GM12878 (cell line): ENCODE measurements around the gene PGF. TPM values are rescaled to one million over a fixed set of nuclear protein-coding genes. Genes with fewer than 3 reads are reported as not detected.

Experiments used
- ATAC-seq: fragments of 200-7000 bp; cut with Tn5 transposase; 3 replicates; pipeline ENCODE4 v1.9.1; 2020; ENCODE audit warnings: mild to moderate bottlenecking, moderate library complexity
- BruUV-seq: library from RNA; stranded (reverse); fragments of 400-500 nt; replicated peaks from 2 replicates; lab custom pipeline; 2021; lab: Mats Ljungman, UMichigan
- CTCF ChIA-PET: fragments of 300-600 bp; sonication (Branson Sonifier 250); formaldehyde crosslinking; extraction: SDS; loops from one replicate; lab custom pipeline; 2021; ENCODE audit warnings: inconsistent platforms; lab: Yijun Ruan, JAX
- POLR2A ChIA-PET: fragments of 350-600 bp; formaldehyde crosslinking; extraction: SDS; loops from one replicate; lab custom pipeline; 2021; ENCODE audit warnings: inconsistent platforms; lab: Charles Lee
- RAD21 ChIA-PET: fragments of 300-600 bp; sonication (Branson Sonifier 250); formaldehyde crosslinking; loops from one replicate; lab custom pipeline; 2023; ENCODE audit warnings: antibody characterized with exemption; ENCODE audit not compliant: unreplicated experiment; lab: Charles Lee
- SMC1A ChIA-PET: fragments of 300-600 bp; sonication (Branson Sonifier 250); formaldehyde crosslinking; loops from one replicate; lab custom pipeline; 2023; ENCODE audit not compliant: unreplicated experiment, uncharacterized antibody; lab: Charles Lee
- DNase-seq: peaks from one replicate; pipeline ENCODE4 v3.0.0-alpha.2; 2011; ENCODE audit warnings: low read depth, low spot score
- FAIRE-seq: peaks from 3 replicates; lab custom pipeline; 2011; peaks lifted over from hg19 to GRCh38; lab: Jason Lieb, UNC
- H2AFZ ChIP-seq: 2 replicates; pipeline ENCODE4 v1.6.0; 2011; ENCODE audit warnings: low read depth, low read length, control low read depth; ENCODE audit not compliant: control insufficient read depth
- H3K27ac ChIP-seq: 2 replicates; pipeline ENCODE4 v1.5.1; 2011; ENCODE audit warnings: control low read depth; ENCODE audit not compliant: control insufficient read depth, insufficient read depth
- H3K27me3 ChIP-seq, 2 experiments: replicated peaks in 1 of 2; 2 replicates each; pipeline versions ENCODE4 v1.6.0 to v1.6.1; 2011; ENCODE audit warnings: low read length in 1 of 2; ENCODE audit not compliant: control insufficient read depth in 2 of 2, insufficient read depth in 2 of 2
- H3K36me3 ChIP-seq, 2 experiments: 2 replicates each; pipeline ENCODE4 v1.5.1; 2011; ENCODE audit warnings: low read length in 1 of 2; ENCODE audit not compliant: control insufficient read depth in 2 of 2, insufficient read depth in 2 of 2
- H3K4me1 ChIP-seq: 2 replicates; pipeline ENCODE4 v1.6.1; 2011; ENCODE audit warnings: mild to moderate bottlenecking, low read length, moderate library complexity, mixed read lengths; ENCODE audit not compliant: control insufficient read depth, insufficient read depth
- H3K4me2 ChIP-seq: 2 replicates; pipeline ENCODE4 v1.6.0; 2011; ENCODE audit warnings: control low read depth; ENCODE audit not compliant: control insufficient read depth, insufficient read depth
- H3K4me3 ChIP-seq: fragments of 200-600 bp; sonication (generic); 2 replicates; pipeline ENCODE4 v1.5.1; 2016
- H3K79me2 ChIP-seq: 2 replicates; pipeline ENCODE4 v1.6.0; 2011; ENCODE audit warnings: low read length; ENCODE audit not compliant: control insufficient read depth, insufficient read depth
- H3K9ac ChIP-seq: 2 replicates; pipeline ENCODE4 v1.8.0; 2011; ENCODE audit warnings: low read length, control low read depth, mixed read lengths; ENCODE audit not compliant: control insufficient read depth, insufficient read depth
- H3K9me3 ChIP-seq: replicated peaks from 3 replicates; pipeline ENCODE4 v1.5.1; 2011; ENCODE audit warnings: mild to moderate bottlenecking, low read length; ENCODE audit not compliant: control insufficient read depth, insufficient read depth
- H4K20me1 ChIP-seq: 2 replicates; pipeline ENCODE4 v1.6.0; 2011; ENCODE audit not compliant: control insufficient read depth, insufficient read depth
- EP300 ChIP-seq, 2 experiments: fragments of 150-350 bp in 1 of 2; IDR thresholded peaks; 2 replicates each; pipeline ENCODE4 v1.6.1; 2011 to 2012; ENCODE audit warnings: low read depth in 2 of 2, low read length in 2 of 2, borderline replicate concordance in 1 of 2, improper control_type of control experiment in 1 of 2, inconsistent platforms in 1 of 2; ENCODE audit not compliant: control insufficient read depth in 1 of 2
- IRF4 ChIP-seq: IDR thresholded peaks from 2 replicates; pipeline ENCODE4 v1.6.1; 2011; ENCODE audit warnings: low read depth, low read length
- MEF2A ChIP-seq: IDR thresholded peaks from 2 replicates; pipeline ENCODE4 v1.6.1; 2011; ENCODE audit warnings: low read depth, mild to moderate bottlenecking, low read length, moderate library complexity; ENCODE audit not compliant: insufficient read depth
- MTA2 ChIP-seq: fragments of 450-650 bp; IDR thresholded peaks from 2 replicates; pipeline ENCODE4 v1.6.1; 2016; ENCODE audit warnings: low read depth, mild to moderate bottlenecking, moderate library complexity
- RELB ChIP-seq: fragments of 450-650 bp; IDR thresholded peaks from 2 replicates; pipeline ENCODE4 v1.6.1; 2017; ENCODE audit warnings: low read depth, mild to moderate bottlenecking, moderate library complexity
- WGBS: methylation state at CpG from one replicate; pipeline ENCODE4 v1.1.6; 2016; ENCODE audit warnings: low lambda C conversion rate; ENCODE audit not compliant: insufficient replicate concordance, insufficient coverage; ENCODE audit errors: missing lambda C conversion rate; 5-methylcytosine and 5-hydroxymethylcytosine counted together
- in situ Hi-C: fragments of 300-500 bp; cut with MboI; formaldehyde crosslinking; loops from 9 replicates; pipeline ENCODE4 v1.14.3; 2018; ENCODE audit warnings: mixed read lengths
- intact Hi-C: fragments of 100-400 bp; cut with micrococcal nuclease; formaldehyde crosslinking; loops from one replicate; pipeline ENCODE4 v1.14.2; 2022; ENCODE audit not compliant: unreplicated experiment
- polyA plus RNA-seq, 11 experiments: library from polyadenylated mRNA; depleted of rRNA in 4 of 11; unstranded in 6 of 11; stranded (reverse) in 5 of 11; fragments of >200 nt; fragmentation: Nextera tagmentation in 4 of 11; fragmentation: Illumina TruSeq in 1 of 11; extraction: Ambion mirVana in 4 of 11; extraction: Trizol in 1 of 11; gene quantifications; 1 replicate in 1 of 11; 2 replicates in 10 of 11; pipeline versions ENCODE4 v1.2.1 to v1.2.3, GENCODE V29; 2011 to 2016; ENCODE audit warnings: inconsistent platforms in 2 of 11, missing spikeins in 2 of 11, low read depth in 1 of 11
- total RNA-seq, 4 experiments: library from RNA; depleted of rRNA in 3 of 4; stranded (reverse); fragments of >200 nt in 3 of 4; fragmentation: Illumina TruSeq in 1 of 4; extraction: Trizol in 1 of 4; gene quantifications; 2 replicates each; pipeline versions ENCODE4 v1.2.1 to v1.2.3, GENCODE V29; 2013 to 2021
- TF ChIP-seq, protein P1 (sequence below), 3 experiments: IDR thresholded peaks in 2 of 3; conservative IDR thresholded peaks in 1 of 3; 2 replicates each; pipeline ENCODE4 v1.5.1; 2011; ENCODE audit warnings: low read depth in 3 of 3, low read length in 3 of 3, mild to moderate bottlenecking in 3 of 3, control low read depth in 2 of 3, moderate library complexity in 2 of 3, inconsistent platforms in 1 of 3, mixed read lengths in 1 of 3; ENCODE audit not compliant: control insufficient read depth in 2 of 3, insufficient read depth in 1 of 3; ENCODE audit errors: extremely low read depth in 1 of 3

The PGF gene
- total and polyA plus RNA-seq, 10 of the 15 experiments (the other 5 are each of a cell fraction or from before 2014, with no cell fraction given) = 0.11 to 5.5 (median 0.63) TPM

DNA sequence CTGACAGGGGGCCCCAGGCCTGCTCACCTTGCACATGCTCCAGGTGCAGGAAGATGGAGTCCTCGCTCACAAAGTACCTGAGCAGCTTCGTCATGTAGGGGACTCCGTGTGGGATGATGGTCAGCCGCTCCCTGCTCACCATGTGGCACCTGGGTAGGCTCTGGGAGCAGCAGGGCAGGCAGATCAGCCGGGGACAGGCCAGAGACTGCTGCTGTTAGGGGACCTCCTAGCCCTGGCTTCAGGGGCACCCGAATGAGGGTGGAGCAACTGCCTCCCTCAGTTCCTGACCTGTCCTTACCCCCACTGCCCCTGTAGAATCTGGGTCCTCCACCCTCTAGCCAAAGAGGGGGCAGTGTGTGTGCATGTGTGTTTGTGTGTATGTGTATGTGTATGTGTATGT is 44.2 kb downstream of the PGF start:
- Histone ChIP-seq H2AFZ (no peak overlapping the region), H3K36me3 (no peaks in the 10 kb centered on the region; a peak in 2 of 4 replicates), H3K4me3 (no peak overlapping the region), H3K27me3 (no peaks in the 10 kb centered on the region), H3K27ac (no peak overlapping the region), H3K4me1 (no peaks in the 10 kb centered on the region), H3K9me3 (no peaks in the 10 kb centered on the region), H3K79me2 (no peaks in the 10 kb centered on the region), H4K20me1 (no peaks in the 10 kb centered on the region), H3K9ac (no peak overlapping the region), H3K4me2 (no peak overlapping the region)
- ChIA-PET RAD21 (interaction anchor here (0.6 kb wide), 1 partner anchor 34 kb away, joined by 4 read pairs; no protein-coding TSS in a partner anchor), POLR2A (no interaction called here), SMC1A (interaction anchor here (1.4 kb wide), 1 partner anchor 10 kb away, joined by 3 read pairs; no protein-coding TSS in a partner anchor), CTCF (interaction anchor here (0.5 to 26.0 kb wide), 5 partner anchors 52 to 1832 kb away, joined by 3 to 552 read pairs (median 6); no protein-coding TSS in a partner anchor)
- no TSS peak for BruUV-seq
- 71% methylated on average over 6 of the region's 6 CpGs for WGBS
- DNase-seq (no peak), FAIRE-seq (no peak), ATAC-seq (no peak)
- intact Hi-C loops (no loop called here), in situ Hi-C loops (no loop called here)
- TF ChIP-seq, protein P1, sequence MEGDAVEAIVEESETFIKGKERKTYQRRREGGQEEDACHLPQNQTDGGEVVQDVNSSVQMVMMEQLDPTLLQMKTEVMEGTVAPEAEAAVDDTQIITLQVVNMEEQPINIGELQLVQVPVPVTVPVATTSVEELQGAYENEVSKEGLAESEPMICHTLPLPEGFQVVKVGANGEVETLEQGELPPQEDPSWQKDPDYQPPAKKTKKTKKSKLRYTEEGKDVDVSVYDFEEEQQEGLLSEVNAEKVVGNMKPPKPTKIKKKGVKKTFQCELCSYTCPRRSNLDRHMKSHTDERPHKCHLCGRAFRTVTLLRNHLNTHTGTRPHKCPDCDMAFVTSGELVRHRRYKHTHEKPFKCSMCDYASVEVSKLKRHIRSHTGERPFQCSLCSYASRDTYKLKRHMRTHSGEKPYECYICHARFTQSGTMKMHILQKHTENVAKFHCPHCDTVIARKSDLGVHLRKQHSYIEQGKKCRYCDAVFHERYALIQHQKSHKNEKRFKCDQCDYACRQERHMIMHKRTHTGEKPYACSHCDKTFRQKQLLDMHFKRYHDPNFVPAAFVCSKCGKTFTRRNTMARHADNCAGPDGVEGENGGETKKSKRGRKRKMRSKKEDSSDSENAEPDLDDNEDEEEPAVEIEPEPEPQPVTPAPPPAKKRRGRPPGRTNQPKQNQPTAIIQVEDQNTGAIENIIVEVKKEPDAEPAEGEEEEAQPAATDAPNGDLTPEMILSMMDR (IDR thresholded peaks at IDR 0.05 in 2 of 3, conservative IDR thresholded peaks at IDR 0.05 in 1 of 3; ENCODE audit: control insufficient read depth in 2 of 3, extremely low read depth in 1 of 3, insufficient read depth in 1 of 3, low read depth in 3 of 3, low read length in 3 of 3) = no peak
- TF ChIP-seq MTA2 (no peak), MEF2A (no peak), EP300 (IDR thresholded peaks at IDR 0.05; ENCODE audit: borderline replicate concordance in 1 of 2, control insufficient read depth in 1 of 2, low read depth in 2 of 2, low read length in 2 of 2) (no peak), RELB (no peak), IRF4 (no peak)
